HEK293 (cell line): ENCODE results near the gene EBLN1.

Source experiments
- CTCF ChIP-seq: fragments of 450-650 bp; formaldehyde crosslinking; IDR thresholded peaks from 2 replicates; pipeline ENCODE4 v1.5.1; 2016; ENCODE audit warnings: missing biosample characterization, missing genetic modification characterization
- ZNF274 ChIP-seq, 2 experiments: fragments of 200-500 bp in 1 of 2; fragments of 450-650 bp in 1 of 2; sonication (Bioruptor generic) in 1 of 2; formaldehyde crosslinking in 1 of 2; IDR thresholded peaks; 2 replicates each; pipeline versions ENCODE4 v1.5.1 to v1.6.1; 2014 to 2016; ENCODE audit warnings: borderline replicate concordance in 1 of 2, inconsistent platforms in 1 of 2, low read length in 1 of 2, missing biosample characterization in 1 of 2, missing genetic modification characterization in 1 of 2
- ZNF549 ChIP-seq: fragments of 450-650 bp; IDR thresholded peaks from 2 replicates; pipeline ENCODE4 v1.5.1; 2018; ENCODE audit warnings: missing biosample characterization, missing genetic modification characterization, mild to moderate bottlenecking, inconsistent platforms, moderate library complexity

- no peak for TF ChIP-seq CTCF (tag by site-specific recombination)
- no peak for TF ChIP-seq ZNF549 (tag by site-specific recombination)
- TF ChIP-seq ZNF274 (IDR thresholded peaks at IDR 0.05; ENCODE audit: low read length): no peak
- TF ChIP-seq ZNF274 (tag by site-specific recombination; IDR thresholded peaks at IDR 0.05; ENCODE audit: borderline replicate concordance): no peak
Measured at GRCh38 chr10:22226599-22226998, 8.8 kb upstream of the EBLN1 start.
